HG02943 (cell line): ENCODE measurements around the gene PDS5B.
A peak's percentile ranks its signal among the peaks of the same experiment; 100 is the strongest.

Source experiments
- ATAC-seq: cut with Tn5 transposase; IDR thresholded peaks from one replicate; pipeline ENCODE4 v1.9.1; 2021; ENCODE audit warnings: mild to moderate bottlenecking, low read depth, moderate library complexity; ENCODE audit not compliant: unreplicated experiment

Gene PDS5B

DNA sequence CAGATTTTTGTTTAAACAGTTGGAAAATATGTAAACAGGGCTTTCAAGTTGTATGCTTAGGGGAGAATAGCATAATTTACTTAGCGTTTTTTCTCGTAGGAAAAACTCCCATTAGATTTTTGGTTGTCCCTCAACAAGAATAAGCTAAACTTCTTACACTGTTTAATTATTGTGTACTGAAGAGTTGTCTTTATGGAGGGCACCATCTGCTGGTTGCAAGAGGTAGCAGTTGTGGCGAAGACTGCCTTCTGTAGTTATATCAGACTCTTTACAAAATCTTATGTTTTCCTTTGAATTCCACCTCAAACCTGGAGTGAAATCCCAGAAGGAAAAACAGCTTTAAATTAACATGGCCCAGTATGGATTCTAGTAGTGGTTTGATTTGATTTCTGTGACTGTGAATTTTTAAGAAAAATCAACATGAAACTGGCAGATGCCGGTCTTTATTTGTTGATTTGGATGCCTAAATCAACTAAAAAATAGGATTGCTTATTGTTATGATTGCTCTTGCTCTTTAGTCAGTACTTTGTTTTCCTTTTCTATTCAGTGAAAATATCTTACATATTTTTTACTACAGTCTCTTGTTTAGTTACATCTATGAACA is 53.4 kb downstream of the PDS5B start:
- ATAC-seq: no peak

DNA sequence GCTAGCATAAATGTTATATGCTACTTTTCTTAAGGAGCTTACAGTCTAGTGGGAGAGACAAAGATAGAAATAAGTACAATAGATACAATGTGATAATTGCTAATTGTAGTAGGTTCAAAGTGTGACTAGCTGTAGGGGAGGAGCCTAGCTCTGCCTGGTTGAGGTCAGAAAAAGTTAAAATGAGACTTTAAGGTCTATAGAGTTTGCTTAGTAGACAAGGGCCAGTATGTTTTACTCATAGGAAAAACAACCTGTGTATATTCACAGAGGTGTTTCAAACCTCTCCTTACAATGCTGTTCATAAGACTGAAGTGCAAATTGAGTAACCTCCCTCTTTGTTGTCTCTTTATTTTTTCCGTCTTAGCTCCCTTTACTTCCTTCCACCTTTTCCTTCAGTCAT is 56.1 kb downstream of the PDS5B start:
- ATAC-seq: no peak

- no peak for ATAC-seq
Observed at GRCh38 chr13:32642858-32643257, 56.6 kb downstream of the PDS5B start.

DNA sequence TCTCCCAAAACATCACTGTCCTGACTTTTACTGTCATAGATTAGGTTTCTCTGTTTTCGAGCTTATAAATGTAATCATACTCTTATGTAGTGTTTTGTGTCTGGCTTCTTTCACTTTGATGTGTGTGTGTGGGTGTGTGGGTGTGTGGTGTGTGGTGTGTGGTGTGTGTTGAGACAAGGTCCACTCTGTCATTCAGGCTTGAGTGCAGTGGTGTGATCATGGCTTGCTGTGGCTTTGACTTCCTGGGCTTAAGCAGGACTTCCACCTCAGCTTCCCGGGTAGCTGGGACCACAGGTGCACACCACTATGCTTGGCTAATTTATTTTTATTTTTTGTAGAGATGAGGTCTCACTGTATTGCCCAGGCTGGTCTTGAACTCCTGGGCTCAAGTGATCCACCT is 59.6 kb downstream of the PDS5B start:
- ATAC-seq: no peak

DNA sequence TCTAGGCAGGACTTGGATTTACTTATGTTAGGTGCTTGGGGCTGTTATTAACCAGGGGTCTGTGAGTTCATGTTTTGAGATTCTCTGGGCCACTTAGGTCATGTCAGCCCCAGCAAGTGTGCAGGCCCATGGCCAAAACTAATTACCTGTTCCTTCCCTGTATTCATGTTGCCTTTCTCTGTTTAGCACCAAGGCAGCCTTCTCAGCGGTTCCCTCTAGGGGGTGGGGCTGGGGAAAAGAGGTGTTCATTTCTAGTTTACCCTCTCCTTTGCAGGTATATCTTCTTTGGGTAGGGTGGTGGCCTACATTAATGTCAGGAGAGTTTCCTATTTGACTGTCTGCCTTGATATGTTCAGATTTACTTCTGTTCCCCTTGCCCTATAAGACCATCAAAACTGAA is 61.7 kb downstream of the PDS5B start:
- no peak for ATAC-seq

DNA sequence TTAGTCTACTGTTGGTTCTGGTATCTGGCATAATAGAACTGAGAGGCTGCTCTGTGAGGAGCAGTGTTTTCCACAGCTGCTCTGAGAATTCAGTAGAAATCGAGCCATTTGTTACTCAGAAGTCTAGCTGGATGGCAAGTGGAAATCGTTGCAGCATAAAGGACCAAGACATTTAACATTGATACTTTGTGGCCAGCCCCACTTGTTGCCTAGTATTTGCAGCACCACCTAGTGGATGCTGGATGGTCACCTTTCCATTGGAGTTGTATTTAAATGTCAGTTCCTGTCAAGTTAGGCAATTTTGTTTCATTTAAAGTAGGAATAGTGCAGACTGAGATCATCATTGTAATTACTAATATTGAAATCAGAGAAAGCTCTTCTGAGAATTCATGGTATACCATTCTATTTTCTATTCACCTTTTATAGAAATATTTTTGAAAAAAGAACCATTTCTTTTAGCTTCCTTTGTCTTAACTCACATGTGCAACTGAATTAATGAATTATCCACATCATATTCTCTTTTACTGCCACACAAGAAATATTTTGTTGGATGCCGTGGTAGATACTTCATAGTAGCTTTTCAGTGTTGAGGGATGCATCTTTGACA is 64.6 kb downstream of the PDS5B start:
- ATAC-seq: peak; percentile 58

GRCh38 chr13:32657309-32657708 is 71.1 kb downstream of the PDS5B start:
- no peak for ATAC-seq

DNA sequence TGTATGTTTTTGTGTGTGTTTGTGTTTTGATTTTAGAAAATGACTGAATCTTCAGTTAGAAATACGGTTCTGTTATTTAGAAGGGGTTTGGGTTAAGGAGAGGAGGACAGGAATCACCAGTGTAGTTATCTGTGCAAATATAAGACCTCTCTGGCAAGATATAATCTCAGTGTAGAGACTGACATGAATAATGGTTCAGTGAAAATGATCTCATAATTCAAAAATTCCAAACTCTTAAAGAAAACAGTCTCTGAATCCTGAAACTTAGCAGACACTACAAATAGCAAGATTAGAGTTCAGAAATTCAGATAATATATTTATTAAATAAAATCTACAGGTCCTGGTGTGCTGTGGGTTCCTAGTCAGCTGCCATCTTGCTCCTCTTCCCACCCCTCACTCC is 73.5 kb downstream of the PDS5B start:
- ATAC-seq: no peak

DNA sequence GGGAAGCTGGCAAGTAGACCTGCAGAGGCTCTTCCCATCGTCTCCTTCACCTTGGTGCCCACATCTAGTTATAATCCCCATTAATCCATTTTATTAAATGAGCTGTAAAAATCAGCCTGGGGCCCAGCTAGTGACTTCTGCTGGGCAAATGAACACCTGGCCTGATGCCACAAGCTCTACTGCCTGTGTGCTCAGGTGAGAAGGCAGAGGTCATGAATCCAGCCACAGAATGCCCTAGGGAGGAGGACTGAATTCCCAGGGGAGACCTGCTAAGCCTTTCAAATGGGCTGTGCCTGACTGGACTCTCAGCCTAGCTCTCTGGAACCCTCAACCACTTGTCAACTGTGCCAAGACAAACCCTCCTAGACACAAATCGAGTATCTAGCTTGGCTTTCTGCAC is 74.0 kb downstream of the PDS5B start:
- ATAC-seq: no peak

DNA sequence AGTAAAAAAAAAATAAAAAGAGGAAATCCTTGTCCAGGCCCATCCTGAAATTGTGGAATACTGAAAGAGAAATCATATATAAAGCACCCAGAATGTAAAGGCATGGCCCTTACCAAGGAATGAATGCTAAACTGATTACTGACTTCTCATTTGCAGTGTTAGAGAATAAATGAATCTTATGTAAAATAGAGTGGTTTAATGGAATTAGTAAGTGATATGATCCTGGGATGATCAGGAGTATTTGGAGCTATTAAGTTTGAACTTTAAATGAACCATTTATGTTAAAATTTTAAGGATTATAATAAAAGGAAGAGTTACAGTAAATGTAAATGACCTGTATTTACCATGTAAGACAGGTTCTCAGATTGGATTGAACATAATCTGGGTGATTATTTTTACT is 75.4 kb downstream of the PDS5B start:
- no peak for ATAC-seq

GRCh38 chr13:32663660-32664059 is 77.4 kb downstream of the PDS5B start:
- no peak for ATAC-seq

- ATAC-seq: no peak
Observed at GRCh38 chr13:32666990-32667571, 80.8 kb downstream of the PDS5B start.

DNA sequence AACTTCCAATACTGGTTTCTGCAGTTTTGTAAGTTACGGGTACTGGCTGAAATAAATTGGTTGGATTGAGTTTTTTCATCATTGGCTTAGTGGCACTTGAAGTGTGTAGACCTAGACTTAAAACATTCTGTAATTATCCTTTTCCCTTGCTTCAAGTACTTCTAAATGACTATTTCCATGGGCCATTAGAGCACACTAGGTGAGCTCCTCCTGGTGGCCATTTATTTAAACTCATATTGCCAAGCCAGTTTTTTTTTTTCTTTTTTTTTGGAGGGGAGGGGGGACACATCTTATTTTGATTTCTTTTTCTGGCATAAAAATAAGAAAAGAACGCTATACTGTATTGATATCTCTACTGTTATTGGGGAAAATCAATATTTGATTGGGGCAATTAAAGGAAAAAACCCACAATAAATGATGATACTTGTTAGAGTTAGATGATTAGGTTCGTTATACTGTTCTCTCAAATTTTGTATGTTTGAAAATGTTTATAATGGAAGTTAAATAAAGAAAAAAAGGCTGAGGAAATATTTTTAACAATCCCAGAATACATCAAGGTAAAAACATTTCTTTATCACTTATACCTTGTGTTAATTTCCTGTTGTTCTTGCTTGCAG is 82.9 kb downstream of the PDS5B start:
- no peak for ATAC-seq

DNA sequence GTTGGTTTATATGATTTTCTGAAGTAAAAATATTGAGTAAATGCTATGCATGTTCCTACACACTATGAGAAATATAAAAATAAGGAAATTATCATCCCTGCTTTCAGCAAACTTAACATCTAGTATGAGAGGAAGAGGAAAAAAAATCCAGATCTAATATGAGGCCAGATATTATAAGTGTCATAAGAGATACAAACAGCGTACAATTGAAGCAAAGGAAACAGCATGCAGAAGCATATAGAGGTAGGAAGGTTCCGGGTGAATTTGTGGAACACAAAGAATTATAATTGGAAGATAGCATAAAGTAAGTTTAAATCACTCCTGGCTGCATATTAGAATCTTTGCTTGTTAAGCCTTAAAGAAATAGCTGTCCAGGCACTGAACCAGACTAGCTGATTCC is 88.3 kb downstream of the PDS5B start:
- no peak for ATAC-seq

- no peak for ATAC-seq
Observed at GRCh38 chr13:32676242-32676641, 90.0 kb downstream of the PDS5B start.

- ATAC-seq: no peak
Observed at GRCh38 chr13:32682130-32682529, 95.9 kb downstream of the PDS5B start.

DNA sequence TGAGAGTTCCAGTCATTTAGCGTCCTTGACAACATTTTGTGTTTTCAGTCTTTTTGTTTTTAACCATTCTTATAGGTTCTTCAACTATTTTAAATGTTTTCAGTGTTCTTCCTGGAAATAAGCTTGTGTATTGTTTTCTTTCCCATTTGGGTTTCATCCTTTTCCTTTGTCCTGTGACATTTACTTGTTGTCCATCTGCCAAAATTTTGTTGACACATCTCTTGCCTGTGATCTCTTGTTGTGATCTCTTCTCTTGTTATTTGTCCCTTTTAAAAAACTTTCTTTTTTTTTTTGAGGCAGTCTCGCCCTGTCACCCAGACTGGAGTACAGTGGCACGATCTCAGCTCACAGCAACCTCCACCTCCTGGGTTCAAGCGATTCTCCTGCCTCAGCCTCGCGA is 96.5 kb downstream of the PDS5B start:
- ATAC-seq: no peak

- ATAC-seq: no peak
Observed at GRCh38 chr13:32687275-32687674, 101.0 kb downstream of the PDS5B start.

DNA sequence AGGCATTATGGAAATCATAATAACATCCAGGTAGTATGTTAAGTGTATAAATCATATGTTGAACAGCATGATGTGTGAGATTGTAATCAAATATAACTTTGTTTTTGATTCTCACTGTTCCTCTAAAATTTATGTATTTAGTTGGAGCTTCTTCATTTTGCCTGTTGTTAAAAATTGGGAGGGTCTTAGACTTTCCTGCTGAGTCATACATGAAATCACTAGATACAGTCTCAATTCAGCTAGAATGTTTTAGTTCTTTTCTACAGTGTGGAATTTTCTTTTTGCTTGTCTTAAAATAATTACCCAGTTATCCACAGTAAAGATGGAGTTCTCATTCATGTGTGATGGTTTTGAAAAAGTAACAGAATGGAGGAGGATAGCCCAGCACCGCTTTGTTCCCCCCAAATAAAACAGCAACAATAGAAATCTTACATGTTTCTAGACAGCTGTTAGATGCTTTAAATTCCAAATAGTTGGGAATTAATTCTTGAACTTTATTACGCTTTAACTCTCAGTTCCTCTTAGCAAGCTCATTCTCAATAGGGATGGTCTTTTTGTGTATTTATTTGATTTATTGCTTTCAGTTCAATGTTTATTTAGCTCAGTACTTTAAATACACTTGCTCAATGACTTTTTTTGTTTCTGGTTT is 109.5 kb downstream of the PDS5B start:
- no peak for ATAC-seq

DNA sequence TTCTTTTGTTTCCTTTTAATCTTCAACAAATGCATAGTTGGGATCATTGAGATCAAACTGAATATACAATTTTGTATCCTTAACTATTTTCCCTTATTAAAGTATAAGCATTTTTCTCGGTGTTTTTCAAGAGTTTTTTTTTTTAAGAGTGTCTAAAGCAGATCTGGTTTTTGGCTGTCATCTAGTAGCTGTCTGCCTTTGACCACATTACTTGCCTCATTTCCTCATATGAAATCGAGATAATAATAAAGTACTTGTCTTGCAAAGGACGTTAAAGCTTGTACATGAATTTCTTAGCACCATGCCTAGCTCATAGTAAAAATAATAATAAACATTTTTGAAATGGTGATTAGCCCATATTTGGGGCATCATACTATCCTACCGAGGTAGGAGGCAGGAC is 121.2 kb downstream of the PDS5B start:
- no peak for ATAC-seq

GRCh38 chr13:32713397-32713796 is 127.1 kb downstream of the PDS5B start:
- no peak for ATAC-seq
